CD4-positive, alpha-beta T cell treated with Interleukin-6 for 4 hours (primary cell): Measurements from ENCODE around the gene GTPBP6.
"Not testable (repeated sequence)": the region's sequence is repeated elsewhere in the genome, so short reads cannot be mapped to it uniquely, and the experiment has no call there.

ENCODE experiments used
- DNase-seq: peaks from one replicate; pipeline ENCODE4 v3.0.0-alpha.2; 2020; ENCODE audit warnings: mixed read lengths

GTPBP6 gene

DNA sequence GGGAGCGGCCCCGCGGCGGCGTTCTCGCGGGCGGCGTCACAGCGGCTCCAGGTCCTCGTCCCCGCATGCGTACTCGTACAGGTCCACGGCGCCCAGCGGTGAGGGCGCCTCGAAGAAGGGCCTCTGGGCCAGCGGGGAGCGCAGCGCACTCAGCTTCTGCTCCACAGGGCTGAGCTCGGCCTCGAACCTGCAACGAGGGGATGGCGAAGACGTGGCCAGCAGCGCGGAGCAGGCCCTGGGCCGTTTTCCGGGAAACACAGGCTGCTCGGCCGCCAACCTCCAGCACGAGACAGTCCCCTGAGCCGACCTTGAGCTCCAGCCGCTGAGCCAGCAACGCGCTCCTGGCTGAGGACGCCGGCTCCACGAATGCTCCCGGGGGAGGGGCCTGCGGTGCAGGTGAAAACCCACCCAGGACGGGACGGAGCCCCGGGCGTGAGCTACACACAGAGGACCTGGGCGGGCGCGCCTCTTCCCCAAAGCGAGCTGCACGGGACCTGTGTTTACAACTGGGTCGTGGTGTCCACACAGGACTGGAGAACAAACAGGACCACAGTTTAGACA is 15.8 kb upstream of the GTPBP6 start:
- no peak for DNase-seq

DNA sequence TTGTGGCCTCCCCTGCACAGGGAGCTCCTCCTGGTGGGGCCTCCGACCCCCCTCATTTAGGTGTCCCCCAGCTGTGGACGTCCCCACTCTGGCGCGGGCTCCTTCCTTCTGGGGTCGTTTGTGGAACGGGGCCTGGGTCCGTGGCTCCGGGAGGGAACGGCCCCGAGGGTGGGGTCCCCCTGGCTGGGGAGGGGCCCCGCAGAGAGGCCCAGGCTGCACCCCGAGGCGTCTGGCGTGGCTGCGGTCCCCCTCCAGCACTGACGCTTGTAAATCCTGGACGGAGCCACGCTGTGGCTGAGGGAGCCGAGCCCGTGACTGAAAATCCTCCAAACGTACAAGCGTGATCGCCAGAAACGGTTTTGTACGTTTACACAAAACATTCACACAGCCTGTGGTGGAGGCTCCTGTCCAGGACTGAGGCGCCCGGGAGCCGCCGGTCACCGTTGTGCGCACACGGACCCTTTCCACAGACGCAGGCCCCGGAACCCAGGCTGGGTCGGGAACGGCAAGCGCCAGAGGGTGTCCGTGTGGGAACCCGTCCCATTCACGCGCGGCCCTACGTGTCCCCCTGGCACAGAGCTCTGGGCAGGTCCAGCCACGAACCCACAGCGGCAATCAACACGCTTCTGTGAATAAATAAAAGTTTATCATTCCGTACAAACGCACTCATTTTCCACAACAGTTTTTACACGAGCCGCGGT is 15.2 kb upstream of the GTPBP6 start:
- no peak for DNase-seq

DNA sequence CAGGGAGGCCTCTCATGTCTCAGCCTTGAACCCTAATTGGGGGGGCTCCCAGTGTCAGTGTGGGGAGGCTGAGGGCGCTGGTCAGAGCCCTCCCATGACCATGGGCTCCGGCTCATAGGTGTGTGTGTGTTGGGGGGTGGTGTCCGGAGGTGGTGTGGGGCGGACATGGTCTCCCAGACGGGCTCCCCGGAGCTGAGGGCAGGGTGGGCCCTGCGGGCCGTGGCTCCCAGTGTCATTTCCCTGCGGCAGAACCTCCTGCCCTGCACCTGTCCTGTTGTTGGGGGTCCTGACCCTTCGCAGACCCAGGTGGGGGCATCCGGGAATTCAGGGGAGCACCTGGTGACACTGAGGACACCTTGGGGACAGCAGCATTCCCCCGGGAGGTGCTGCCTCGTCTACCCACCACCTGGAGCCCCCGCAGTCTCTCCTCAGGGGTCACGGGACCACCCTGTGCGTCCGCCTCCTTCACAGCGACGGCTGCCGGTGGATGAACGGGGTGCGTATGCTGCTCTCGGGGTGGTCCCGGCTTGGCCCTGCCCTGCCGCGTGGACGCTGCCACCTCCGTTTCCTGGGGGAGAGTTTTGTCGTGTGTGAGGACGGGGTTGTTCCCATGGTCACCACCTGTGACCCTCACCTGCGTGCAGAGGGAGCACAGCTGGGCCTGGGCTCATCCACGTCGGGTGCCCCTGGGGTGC is 14.5 kb upstream of the GTPBP6 start:
- DNase-seq = no peak

DNA sequence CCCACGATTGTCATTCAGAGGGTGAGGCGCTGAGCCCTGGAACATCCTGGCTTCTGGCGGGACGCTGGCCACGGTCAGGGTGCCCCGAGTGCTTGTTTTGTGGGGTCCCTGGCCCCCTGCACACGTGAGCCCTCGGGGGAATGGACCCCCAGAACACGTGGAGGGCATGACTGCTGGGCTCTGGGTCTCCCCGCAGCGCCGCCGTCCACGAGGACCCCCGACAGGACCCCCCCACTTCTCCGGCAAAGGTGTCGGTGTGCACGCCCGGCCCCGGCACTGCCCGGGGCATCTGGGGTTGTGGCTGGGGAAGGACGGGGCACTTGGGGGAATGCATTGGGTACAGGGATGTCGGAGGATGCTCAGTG is 13.9 kb upstream of the GTPBP6 start:
- no peak for DNase-seq

DNA sequence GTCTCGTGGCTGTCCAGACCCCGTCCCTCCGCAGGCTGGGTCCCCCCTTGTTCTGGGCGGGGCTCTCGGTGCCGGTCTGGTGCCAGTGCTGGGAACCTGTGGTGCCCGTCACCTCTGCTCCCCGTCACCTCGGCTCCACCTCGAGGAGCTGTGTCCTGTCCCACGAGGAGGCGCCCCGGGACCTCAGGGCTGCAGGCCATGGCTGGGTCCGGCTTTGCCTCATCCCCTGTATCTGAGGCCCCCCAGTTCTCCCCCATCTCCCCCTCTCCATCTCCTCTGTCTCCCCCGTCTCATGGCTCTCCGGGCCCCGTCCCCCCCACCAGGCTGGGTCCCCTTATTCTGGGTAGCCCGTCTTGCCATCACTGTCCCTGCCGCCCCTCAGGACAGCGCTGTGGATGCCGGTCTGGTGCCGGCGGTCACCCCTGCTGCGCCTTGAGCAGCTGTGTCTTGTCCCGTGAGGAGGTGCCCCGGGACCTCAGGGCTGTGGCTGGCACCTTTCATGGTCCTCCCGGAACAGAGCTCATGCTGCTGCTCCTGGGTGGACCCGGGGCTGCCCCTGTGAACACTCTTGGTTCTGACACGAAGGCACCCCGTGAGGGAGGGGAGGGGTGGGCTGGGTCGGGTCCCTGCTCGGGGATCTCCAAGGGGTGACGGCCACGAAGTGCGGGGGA is 13.4 kb upstream of the GTPBP6 start:
- DNase-seq = no peak

DNA sequence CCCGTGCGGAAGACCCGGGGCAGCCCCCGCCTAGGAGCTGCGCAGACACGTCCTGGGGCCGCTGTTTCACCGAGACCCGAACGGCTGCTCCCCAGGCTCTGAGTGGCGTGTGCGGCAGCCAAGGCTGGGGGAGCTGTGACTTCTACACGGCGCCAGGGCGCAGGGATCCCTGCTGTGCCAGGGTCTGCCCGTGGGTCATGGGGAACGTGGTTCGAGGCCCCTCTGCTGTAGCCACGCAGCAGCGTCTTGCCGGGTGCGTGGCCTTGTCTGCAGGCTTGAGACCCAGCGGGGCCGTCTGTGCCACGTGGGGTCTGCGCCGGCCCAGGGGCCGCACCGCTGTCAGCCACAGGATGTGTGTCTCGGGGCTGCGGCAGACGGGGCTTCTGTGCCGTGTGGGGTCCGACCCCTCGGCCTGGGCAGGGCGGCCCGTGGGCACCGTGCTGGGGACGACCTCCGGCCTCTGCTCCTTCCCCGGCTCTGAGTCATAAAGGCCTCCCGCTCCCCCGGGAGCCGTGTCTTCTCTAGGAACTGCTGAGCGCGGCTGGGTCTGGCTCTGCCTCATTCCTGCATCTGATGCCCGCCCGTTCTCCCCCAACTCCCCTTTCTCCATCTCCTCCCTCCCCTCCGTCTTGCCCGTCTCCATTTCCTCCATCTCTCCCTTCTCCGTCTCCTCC is 12.7 kb upstream of the GTPBP6 start:
- DNase-seq = peak; percentile 34

DNA sequence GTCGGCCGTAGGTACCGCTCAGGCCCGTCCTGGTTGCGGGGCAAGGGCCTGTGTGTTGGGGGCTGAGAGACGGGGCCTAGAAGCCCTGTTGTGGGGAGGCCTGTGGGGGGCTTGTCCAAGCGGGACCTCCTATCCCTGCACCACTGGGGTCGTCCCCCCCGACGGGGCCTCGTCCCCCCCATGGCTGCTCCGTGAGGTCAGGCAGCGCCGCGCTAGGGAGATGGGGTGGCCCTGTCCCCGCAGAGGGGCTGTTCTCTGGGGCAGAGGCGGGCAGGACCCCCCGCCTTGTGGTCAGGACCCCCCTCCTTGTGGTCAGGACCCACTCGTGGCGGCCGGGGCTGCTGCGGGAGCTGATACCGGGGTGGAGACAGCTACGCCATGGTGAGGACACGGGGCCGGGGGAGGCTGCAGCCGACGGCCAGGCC is 12.1 kb upstream of the GTPBP6 start:
- no peak for DNase-seq

DNA sequence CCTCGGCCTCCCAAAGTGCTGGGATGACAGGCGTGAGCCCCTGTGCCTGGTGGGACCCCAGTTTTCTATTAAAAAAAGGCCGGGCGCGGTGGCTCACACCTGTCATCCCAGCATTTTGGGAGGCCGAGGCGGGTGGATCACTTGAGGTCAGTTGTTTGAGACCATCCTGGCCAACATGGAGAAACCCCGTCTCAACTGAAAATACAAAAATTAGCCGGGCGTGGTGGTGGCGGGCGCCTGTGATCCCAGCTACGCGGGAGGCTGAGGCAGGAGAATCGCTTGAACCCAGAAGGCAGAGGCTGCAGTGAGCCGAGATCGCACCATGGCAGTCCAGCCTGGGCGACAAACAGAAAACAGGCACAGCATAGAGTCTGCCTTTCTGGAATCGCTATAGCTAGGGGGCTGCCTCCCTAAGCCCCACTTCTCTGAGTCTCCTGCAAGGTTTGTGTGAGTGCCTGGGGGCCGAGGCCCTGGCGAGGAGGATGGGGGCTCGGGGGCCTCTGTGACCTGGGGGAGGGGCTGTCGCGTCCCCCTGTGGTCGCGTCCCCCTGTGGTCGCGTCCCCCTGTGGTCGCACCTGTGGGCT is 11.6 kb upstream of the GTPBP6 start:
- DNase-seq = not testable (repeated sequence)

DNA sequence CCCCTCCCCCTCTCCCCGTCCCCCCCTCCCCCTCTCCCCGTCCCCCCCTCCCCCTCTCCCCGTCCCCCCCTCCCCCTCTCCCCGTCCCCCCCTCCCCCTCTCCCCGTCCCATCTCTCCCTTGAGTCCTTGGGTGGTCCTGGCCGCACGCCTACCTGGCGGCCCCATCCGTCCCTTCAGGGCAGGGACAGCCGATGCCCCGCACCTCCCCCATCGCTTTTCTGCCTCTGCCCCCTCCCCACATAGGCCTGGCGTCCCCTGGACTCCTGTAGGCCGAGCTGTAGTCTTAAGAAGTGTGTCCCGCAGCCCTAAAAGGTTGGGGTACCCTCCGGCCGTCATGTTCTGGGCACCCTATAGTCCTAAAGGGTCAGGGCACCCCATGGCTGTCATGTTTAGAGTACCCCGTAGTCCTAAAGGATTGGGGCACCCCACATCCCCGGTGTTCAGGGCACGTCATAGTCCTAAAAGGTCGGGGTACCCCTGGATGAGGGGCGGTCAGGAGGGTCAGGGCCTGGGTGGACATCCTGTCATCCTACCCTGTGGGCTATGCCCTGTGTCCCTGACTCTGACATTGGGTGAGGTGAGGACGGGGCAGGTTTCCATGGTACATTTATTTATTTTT is 10.8 kb upstream of the GTPBP6 start:
- no peak for DNase-seq

DNA sequence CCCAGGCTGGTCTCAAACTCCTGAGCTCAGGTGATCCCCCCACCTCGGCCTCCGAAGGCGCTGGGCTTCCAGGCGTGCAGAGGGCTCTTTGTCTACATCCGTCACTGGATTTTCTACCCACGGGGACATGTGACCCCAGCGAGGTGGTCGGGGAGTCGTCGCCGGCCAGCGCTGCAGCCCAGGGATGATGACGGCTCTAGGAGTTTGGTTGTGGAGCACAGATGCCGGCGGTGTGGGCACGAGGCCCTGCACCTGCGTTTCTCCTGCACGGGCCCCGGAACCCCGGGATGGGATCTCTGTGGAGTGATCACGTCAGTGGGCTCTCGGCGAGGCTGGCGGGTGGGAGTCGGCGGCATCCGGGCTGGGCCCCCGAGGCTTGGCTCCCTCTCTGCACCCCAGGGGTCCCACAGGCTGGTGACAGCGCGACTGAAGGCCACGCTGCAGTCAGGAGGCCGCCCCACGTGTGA is 9.1 kb upstream of the GTPBP6 start:
- DNase-seq = no peak

DNA sequence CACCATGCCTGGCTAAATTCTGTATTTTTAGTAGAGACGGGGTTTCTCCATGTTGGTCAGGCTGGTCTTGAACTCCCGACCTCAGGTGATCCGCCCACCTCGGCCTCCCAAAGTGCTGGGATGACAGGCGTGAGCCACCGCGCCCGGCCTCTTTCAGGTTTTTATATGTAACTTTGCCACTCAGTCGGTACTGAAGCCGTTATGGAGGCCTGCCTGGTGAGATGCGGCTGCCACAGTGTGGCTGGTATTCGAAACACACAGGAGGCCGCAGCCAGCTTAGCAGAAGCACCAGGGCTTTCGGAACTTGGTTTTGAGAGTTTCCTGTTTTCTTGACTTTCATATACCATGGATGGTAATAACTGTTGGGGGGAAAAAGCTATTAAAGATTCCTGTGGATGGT is 6.1 kb upstream of the GTPBP6 start:
- not testable (repeated sequence) for DNase-seq

DNA sequence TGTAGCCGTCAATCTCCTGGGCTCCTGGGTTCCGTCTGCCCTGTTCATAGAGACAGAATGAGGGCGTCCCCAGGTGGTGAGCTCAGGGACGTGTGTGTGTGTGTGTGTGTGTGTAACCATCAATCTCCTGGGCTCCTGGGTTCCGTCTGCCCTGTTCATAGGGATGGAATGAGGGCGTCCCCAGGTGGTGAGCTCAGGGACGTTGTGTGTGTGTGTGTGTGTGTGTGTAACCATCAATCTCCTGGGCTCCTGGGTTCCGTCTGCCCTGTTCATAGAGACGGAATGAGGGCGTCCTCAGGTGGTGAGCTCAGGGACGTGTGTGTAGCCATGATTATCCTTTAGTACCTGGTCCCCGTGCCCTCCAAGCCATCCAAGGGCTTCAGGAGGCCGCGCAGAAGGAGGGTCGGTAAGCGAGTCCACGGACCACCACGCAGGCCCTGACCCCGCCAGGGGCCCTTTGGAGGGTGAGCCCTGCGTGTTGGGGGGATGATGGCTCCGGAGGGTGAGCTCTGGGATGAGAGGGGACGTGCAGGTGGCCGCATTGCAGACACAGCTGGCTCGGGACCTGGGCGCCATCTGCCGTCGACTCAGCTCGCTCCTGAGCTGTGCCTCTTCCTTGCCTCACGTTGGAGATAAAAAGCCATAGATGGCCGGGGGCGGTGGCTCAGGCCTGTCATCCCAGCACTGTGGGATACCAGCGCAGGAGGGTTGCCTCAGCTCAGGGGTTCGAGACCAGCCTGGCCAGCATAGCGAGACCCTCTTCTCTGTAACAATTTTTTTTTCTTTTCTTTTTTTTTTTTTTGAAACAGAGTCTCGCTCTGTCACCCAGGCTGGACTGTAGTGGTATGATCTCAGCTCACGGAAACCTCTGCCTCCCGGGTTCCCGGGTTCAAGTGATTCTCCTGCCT is 5.4 kb upstream of the GTPBP6 start:
- DNase-seq = peak; percentile 55

DNA sequence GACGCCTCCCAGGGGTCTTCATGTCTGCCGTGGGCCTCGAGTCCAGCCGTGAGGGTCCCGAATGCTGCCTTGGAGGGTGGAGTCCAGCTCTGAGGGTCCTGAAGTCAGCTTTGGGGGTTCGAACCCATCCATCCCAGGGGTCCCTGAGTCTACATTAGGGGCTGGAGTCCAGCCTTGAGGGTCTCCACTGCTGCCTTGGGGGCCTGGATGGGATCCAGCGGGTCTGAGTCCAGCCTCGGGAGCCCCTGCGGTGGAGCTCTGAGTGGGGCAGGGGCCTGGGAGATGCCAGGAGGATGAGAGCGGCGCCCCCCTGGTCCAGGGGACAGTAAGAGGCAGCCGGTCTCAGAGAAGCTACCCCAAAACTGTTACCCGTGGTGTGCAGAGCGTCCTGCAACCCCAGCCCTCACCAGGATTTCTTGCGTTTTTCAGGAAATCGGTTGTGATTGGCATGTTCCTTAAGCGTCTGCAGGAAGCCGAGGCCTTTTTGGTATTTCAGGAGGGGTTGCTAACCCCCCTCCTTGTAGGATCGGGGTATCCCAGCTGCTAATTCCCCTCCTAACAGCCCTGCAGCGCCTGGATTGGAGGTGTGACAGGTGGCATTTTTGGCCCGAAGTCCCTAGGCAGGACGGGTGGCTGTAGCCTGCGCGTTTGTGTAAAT is 1.7 kb upstream of the GTPBP6 start:
- DNase-seq = peak; percentile 32

DNA sequence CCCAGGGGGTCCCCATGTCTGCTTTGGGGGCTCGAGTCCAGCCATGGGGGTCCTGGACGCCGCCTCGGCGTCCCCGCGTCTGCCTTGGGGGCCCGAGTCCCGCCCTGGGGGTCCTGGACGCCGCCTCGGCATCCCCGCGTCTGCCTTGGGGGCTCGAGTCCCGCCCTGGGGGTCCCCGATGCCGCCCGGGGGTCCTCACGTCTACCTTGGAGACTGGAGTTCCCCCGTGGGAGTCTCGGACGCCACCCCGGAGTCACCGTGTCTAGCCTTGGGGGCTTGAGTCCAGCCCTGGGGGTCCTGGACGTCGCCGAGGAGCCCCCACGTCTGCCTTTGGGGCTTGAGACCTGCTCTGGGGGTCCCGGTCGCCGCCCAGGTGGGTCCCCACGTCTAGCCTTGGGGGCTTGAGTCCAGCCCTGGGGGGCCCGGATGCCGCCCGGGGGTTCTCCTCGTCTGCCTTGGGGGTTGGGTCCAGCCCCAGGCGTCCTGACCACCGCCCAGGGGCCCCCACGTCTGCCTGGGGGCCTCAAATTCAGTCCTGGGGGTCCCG is 1.1 kb upstream of the GTPBP6 start:
- DNase-seq = no peak

DNA sequence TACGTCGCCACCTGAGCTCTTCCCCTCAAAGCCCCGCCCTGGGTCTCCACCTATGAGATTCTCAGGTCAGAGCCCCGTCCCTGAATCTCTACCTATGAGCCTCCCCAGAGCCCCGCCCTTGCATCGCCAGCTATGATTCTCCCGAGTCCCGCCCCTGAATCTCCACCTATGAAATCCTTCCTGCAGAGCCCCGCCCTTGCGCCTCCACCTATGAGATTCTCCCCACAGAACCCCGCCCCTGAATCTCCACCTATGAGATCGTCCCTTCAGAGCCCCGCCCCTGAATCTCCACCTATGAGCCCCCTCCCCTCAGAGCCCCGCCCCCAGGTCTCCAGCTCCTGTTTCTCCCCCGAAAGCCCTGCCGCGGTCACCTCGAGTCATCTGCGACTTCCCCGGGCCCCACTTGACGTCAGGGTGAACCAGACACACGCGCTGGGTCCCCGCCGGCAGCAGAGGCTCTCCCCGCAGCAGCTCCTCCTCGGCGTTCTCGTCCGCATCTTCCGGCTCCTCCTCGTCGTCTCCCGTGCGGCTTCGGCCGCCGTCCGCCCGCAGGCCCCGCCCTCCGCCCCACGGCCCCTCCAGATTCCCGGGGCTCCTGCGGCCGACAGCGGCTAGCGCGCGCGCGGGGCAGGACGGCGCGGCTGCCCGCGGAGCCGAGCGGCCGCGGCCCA is 393 bp downstream of the GTPBP6 start:
- DNase-seq = peak; percentile 97

DNA sequence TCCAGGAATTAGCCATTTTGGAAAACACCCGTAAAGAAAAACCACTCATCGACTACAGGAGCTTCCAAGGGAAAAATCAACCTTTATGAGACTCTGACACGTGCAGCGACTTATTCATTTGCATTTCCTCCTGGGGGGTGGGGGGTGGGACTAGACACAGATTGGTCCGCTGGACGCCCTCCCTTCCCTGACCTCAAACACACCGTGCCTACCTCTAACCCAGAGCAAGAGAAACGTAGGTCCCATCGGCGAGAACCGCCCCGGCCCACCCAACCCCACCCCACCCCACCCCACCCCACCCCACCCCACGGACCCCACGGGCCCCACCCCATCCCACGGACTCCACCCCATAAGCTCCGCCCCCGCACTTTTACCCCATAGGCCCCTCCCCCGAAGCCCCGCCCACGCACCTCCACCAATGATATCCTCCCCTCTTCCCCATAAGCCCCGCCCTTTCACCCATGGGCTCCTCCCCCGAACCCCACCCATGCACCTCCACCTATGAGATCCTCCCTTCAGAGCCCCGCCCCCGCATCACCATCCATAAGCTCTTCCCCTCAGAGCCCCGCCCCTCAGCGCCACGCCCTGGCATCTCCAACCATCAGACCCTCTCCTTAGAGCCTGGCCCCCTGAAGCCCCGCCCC is 1.1 kb downstream of the GTPBP6 start:
- no peak for DNase-seq

DNA sequence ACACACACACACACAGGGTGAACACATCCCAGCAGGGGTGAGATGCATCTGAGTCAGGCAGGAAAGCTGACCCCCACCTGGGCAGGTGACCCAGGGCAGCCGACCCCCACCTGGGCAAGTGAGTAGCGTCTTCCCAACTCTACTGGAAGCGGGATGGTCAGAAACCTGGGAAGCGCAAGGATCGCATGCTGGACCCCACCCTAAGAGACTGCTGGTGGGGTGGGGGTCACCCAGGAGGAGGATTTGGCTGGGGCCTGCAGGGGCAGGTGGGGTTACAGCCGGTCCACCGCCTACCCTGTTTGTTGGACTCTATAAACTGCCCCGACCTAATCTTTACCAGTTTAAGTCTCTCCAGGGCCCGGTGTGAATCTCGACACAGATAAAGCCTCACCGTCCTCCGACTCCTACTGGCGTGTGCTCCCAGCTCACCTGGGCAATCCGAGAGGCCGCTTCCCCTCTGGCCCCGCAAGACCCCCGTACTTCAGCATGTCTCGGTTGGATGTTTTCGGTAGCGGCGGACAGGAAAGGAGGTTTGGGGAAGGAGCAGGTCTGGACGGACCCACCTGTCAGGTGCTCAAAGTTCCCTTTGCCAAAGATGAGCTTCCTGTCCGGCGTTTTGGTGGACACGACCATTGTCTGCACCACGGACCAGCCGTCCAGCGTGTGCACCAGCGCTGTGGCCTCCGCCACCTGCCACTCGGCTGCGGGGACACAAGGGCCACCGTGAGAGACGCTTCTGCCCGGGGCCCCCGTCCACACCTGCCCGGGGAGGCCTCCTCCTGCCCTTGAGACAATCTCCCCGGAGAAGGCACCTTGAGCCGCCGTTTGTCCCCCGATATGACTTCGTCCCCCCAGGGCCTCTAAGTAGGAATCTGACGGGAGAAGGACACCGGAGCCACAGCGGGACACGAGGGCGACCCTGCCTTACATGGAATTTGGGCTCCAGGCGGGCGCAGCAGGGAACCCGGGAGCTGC is 2.0 kb downstream of the GTPBP6 start:
- DNase-seq = no peak
